ENCODE data around the gene PRUNE1.

The PRUNE1 gene

GRCh38 chr1:150963321-150964163 lies 44.7 kb upstream of the PRUNE1 start:
- Histone ChIP-seq H2AK5ac (ENCODE audit: low read length, severe bottlenecking) (no peak overlapping the region), H3K9me3 (ENCODE audit: control insufficient read depth, low read length) (no peaks in the 10 kb centered on the region), H3K79me1 (replicated peaks; ENCODE audit: low read length, poor library complexity, severe bottlenecking) (peaks cover 43% of the 10 kb centered on the region), H3K4ac (ENCODE audit: low read depth in 1 of 2, low read length in 2 of 2) (no peak overlapping the region), H3K4me2 (ENCODE audit: low read length, poor library complexity, severe bottlenecking) (no peak overlapping the region), H3K14ac (ENCODE audit: low read length in 2 of 2) (no peak overlapping the region), H3K18ac (ENCODE audit: low read depth in 1 of 2, low read length in 2 of 2) (no peak overlapping the region), H2BK15ac (ENCODE audit: low read depth, poor library complexity, severe bottlenecking) (no peak overlapping the region), H2BK120ac (ENCODE audit: low read depth, low read length) (no peak overlapping the region), H3K36me3 (ENCODE audit: control insufficient read depth in 1 of 2, insufficient read depth in 2 of 2, low read depth in 1 of 2, low read length in 2 of 2) (peaks cover 69 to 97% of the 10 kb centered on the region in 2 experiments), H3K27ac (ENCODE audit: low read length, poor library complexity, severe bottlenecking) (no peak overlapping the region), H3K9ac (ENCODE audit: low read length) (no peak overlapping the region), H3K4me1 (ENCODE audit: control insufficient read depth, insufficient read depth, low read depth, low read length) (no peaks in the 10 kb centered on the region), H4K8ac (ENCODE audit: low read length) (no peak overlapping the region), H2BK12ac (ENCODE audit: low read length in 2 of 2) (no peak overlapping the region), H3K27me3 (ENCODE audit: control insufficient read depth in 1 of 2, insufficient read depth in 1 of 2, low read length in 2 of 2) (no peaks in the 10 kb centered on the region), H4K91ac (ENCODE audit: low read length) (no peak overlapping the region), H2BK5ac (ENCODE audit: low read depth, low read length, poor library complexity, severe bottlenecking) (no peak overlapping the region), H2AFZ (ENCODE audit: low read depth, low read length) (no peak overlapping the region), H3K23ac (ENCODE audit: low read length in 2 of 2) (no peak overlapping the region), H3K4me3 (ENCODE audit: insufficient read depth in 1 of 2, low read depth in 1 of 2, low read length in 2 of 2) (no peak overlapping the region)
- WGBS: 96% methylated on average over 10 of the region's 10 CpGs
- DNase-seq: no peak

- H3K27me3 ChIP-seq (ENCODE audit: control insufficient read depth in 1 of 2, insufficient read depth in 1 of 2, low read length in 2 of 2): no peaks in the 10 kb centered on the region
- peaks cover 73 to 97% of the 10 kb centered on the region in 2 experiments for H3K36me3 ChIP-seq (ENCODE audit: control insufficient read depth in 1 of 2, insufficient read depth in 2 of 2, low read depth in 1 of 2, low read length in 2 of 2)
- no peak overlapping the region for H3K23ac ChIP-seq (ENCODE audit: low read length in 2 of 2)
- no peak overlapping the region for H2BK15ac ChIP-seq (ENCODE audit: low read depth, poor library complexity, severe bottlenecking)
- no peak overlapping the region for H4K8ac ChIP-seq (ENCODE audit: low read length)
- H3K18ac ChIP-seq (ENCODE audit: low read depth in 1 of 2, low read length in 2 of 2): no peak overlapping the region
- H3K4me3 ChIP-seq (ENCODE audit: insufficient read depth in 1 of 2, low read depth in 1 of 2, low read length in 2 of 2): no peak overlapping the region
- no peaks in the 10 kb centered on the region for H3K9me3 ChIP-seq (ENCODE audit: control insufficient read depth, low read length)
- WGBS: 90% methylated on average over 5 of the region's 5 CpGs
- H3K9ac ChIP-seq (ENCODE audit: low read length): no peak overlapping the region
- H3K27ac ChIP-seq (ENCODE audit: low read length, poor library complexity, severe bottlenecking): no peak overlapping the region
- H3K4ac ChIP-seq (ENCODE audit: low read depth in 1 of 2, low read length in 2 of 2): no peak overlapping the region
- no peak overlapping the region for H2AK5ac ChIP-seq (ENCODE audit: low read length, severe bottlenecking)
- no peak for DNase-seq
- no peak overlapping the region for H4K91ac ChIP-seq (ENCODE audit: low read length)
- H2BK5ac ChIP-seq (ENCODE audit: low read depth, low read length, poor library complexity, severe bottlenecking): no peak overlapping the region
- H3K79me1 ChIP-seq (replicated peaks; ENCODE audit: low read length, poor library complexity, severe bottlenecking): peaks cover 43% of the 10 kb centered on the region
- no peak overlapping the region for H2AFZ ChIP-seq (ENCODE audit: low read depth, low read length)
- no peak overlapping the region for H3K4me2 ChIP-seq (ENCODE audit: low read length, poor library complexity, severe bottlenecking)
- no peak overlapping the region for H2BK120ac ChIP-seq (ENCODE audit: low read depth, low read length)
- no peaks in the 10 kb centered on the region for H3K4me1 ChIP-seq (ENCODE audit: control insufficient read depth, insufficient read depth, low read depth, low read length)
- H2BK12ac ChIP-seq (ENCODE audit: low read length in 2 of 2): no peak overlapping the region
- no peak overlapping the region for H3K14ac ChIP-seq (ENCODE audit: low read length in 2 of 2)
These were observed 44.1 kb upstream of the PRUNE1 start for GRCh38 chr1:150964164-150964489.

- no peak overlapping the region for H3K4me3 ChIP-seq (ENCODE audit: insufficient read depth in 1 of 2, low read depth in 1 of 2, low read length in 2 of 2)
- H2BK5ac ChIP-seq (ENCODE audit: low read depth, low read length, poor library complexity, severe bottlenecking): no peak overlapping the region
- no peak overlapping the region for H3K4ac ChIP-seq (ENCODE audit: low read depth in 1 of 2, low read length in 2 of 2)
- no peak overlapping the region for H4K8ac ChIP-seq (ENCODE audit: low read length)
- H2BK15ac ChIP-seq (ENCODE audit: low read depth, poor library complexity, severe bottlenecking): no peak overlapping the region
- peaks cover 5% of the 10 kb centered on the region for H3K4me1 ChIP-seq (ENCODE audit: control insufficient read depth, insufficient read depth, low read depth, low read length)
- H2BK120ac ChIP-seq (ENCODE audit: low read depth, low read length): no peak overlapping the region
- DNase-seq: no peak
- no peak overlapping the region for H3K18ac ChIP-seq (ENCODE audit: low read depth in 1 of 2, low read length in 2 of 2)
- H3K36me3 ChIP-seq (ENCODE audit: control insufficient read depth in 1 of 2, insufficient read depth in 2 of 2, low read depth in 1 of 2, low read length in 2 of 2): peaks cover 69 to 84% of the 10 kb centered on the region in 2 experiments
- H3K4me2 ChIP-seq (ENCODE audit: low read length, poor library complexity, severe bottlenecking): no peak overlapping the region
- H2AK5ac ChIP-seq (ENCODE audit: low read length, severe bottlenecking): no peak overlapping the region
- no peak overlapping the region for H3K14ac ChIP-seq (ENCODE audit: low read length in 2 of 2)
- H3K9ac ChIP-seq (ENCODE audit: low read length): no peak overlapping the region
- H4K91ac ChIP-seq (ENCODE audit: low read length): no peak overlapping the region
- no peaks in the 10 kb centered on the region for H3K9me3 ChIP-seq (ENCODE audit: control insufficient read depth, low read length)
- 100% methylated on average over 1 of the region's 4 CpGs for WGBS
- no peak overlapping the region for H3K23ac ChIP-seq (ENCODE audit: low read length in 2 of 2)
- H2BK12ac ChIP-seq (ENCODE audit: low read length in 2 of 2): no peak overlapping the region
- no peak overlapping the region for H3K27ac ChIP-seq (ENCODE audit: low read length, poor library complexity, severe bottlenecking)
- H2AFZ ChIP-seq (ENCODE audit: low read depth, low read length): no peak overlapping the region
- peaks cover 40% of the 10 kb centered on the region for H3K79me1 ChIP-seq (replicated peaks; ENCODE audit: low read length, poor library complexity, severe bottlenecking)
- H3K27me3 ChIP-seq (ENCODE audit: control insufficient read depth in 1 of 2, insufficient read depth in 1 of 2, low read length in 2 of 2): no peaks in the 10 kb centered on the region
These were observed 42.6 kb upstream of the PRUNE1 start for GRCh38 chr1:150965605-150966004.

- no peak overlapping the region for H2BK15ac ChIP-seq (ENCODE audit: low read depth, poor library complexity, severe bottlenecking)
- H3K23ac ChIP-seq (ENCODE audit: low read length in 2 of 2): no peak overlapping the region
- no peak overlapping the region for H2BK120ac ChIP-seq (ENCODE audit: low read depth, low read length)
- H3K18ac ChIP-seq (ENCODE audit: low read depth in 1 of 2, low read length in 2 of 2): no peak overlapping the region
- H2BK12ac ChIP-seq (ENCODE audit: low read length in 2 of 2): no peak overlapping the region
- no peak overlapping the region for H3K27ac ChIP-seq (ENCODE audit: low read length, poor library complexity, severe bottlenecking)
- no peak overlapping the region for H3K4ac ChIP-seq (ENCODE audit: low read depth in 1 of 2, low read length in 2 of 2)
- H2BK5ac ChIP-seq (ENCODE audit: low read depth, low read length, poor library complexity, severe bottlenecking): no peak overlapping the region
- no peak overlapping the region for H3K4me3 ChIP-seq (ENCODE audit: insufficient read depth in 1 of 2, low read depth in 1 of 2, low read length in 2 of 2)
- H3K27me3 ChIP-seq (ENCODE audit: control insufficient read depth in 1 of 2, insufficient read depth in 1 of 2, low read length in 2 of 2): no peaks in the 10 kb centered on the region
- H4K91ac ChIP-seq (ENCODE audit: low read length): no peak overlapping the region
- H4K8ac ChIP-seq (ENCODE audit: low read length): no peak overlapping the region
- H3K4me2 ChIP-seq (ENCODE audit: low read length, poor library complexity, severe bottlenecking): no peak overlapping the region
- H3K79me1 ChIP-seq (replicated peaks; ENCODE audit: low read length, poor library complexity, severe bottlenecking): peaks cover 38% of the 10 kb centered on the region
- H3K14ac ChIP-seq (ENCODE audit: low read length in 2 of 2): no peak overlapping the region
- H3K9ac ChIP-seq (ENCODE audit: low read length): no peak overlapping the region
- no peak overlapping the region for H2AFZ ChIP-seq (ENCODE audit: low read depth, low read length)
- WGBS: 90% methylated on average over 2 of the region's 6 CpGs
- peaks cover 65 to 80% of the 10 kb centered on the region in 2 experiments for H3K36me3 ChIP-seq (ENCODE audit: control insufficient read depth in 1 of 2, insufficient read depth in 2 of 2, low read depth in 1 of 2, low read length in 2 of 2)
- no peak overlapping the region for H2AK5ac ChIP-seq (ENCODE audit: low read length, severe bottlenecking)
- peaks cover 9% of the 10 kb centered on the region for H3K4me1 ChIP-seq (ENCODE audit: control insufficient read depth, insufficient read depth, low read depth, low read length)
- DNase-seq: no peak
- H3K9me3 ChIP-seq (ENCODE audit: control insufficient read depth, low read length): no peaks in the 10 kb centered on the region
These were observed 42.2 kb upstream of the PRUNE1 start for GRCh38 chr1:150966011-150966410.
